NK-92 treated with Interleukin-12 subunit alpha and Interleukin-12 subunit beta, amount 100 ng/mL, for 24 hours (cell line): ENCODE data around the gene IGHMBP2.

Experiments
- DNase-seq: peaks from one replicate; lab custom pipeline; 2025; lab: John Stamatoyannopoulos, UW

IGHMBP2 gene

DNA sequence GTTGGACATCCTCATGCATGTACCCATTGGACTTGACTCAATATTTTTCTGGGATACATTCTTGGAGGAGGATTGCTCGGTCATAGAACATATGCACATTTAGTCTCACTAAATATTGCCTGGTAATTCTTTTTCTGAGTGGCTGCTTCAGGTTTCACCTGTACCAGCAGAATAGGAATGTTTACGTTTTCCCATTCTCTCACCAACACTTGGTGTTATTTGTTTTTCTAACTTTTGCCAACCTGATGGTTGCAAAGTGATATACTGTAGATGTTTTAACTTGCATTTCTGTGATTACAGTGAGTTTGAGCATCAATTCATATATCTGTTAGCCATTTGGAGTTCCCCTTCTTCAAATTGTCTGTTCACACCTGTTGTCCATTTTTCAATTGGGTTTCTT, 78.4 kb downstream of the IGHMBP2 start:
- no peak for DNase-seq

GRCh38 chr11:68983801-68984200, 80.1 kb downstream of the IGHMBP2 start:
- no peak for DNase-seq

DNA sequence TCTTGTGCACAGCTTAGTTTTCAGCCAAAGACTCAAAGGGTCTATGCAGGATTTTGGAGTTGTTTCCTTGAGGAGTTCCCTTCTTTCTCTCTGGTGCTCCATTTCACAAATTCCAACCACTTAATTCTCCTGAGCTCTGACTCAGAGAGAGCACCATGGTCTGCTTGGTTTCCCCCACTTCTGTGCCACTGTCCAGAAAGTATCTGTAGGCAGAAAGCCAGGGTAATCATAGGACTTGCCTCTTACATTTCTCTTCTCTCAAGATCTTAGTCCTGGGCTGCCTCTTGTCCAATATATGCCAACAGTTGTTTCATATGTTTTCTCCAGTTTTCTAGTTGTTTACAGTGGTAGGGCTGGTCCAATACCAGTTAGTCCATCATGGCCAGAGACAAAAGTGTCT, 83.5 kb downstream of the IGHMBP2 start:
- no peak for DNase-seq

- no peak for DNase-seq
Measured at GRCh38 chr11:68988491-68988890, 84.8 kb downstream of the IGHMBP2 start.
